ENCODE results near the gene KCNQ1OT1.

KCNQ1OT1 gene

GRCh38 chr11:2736577-2737225 is 36.9 kb upstream of the KCNQ1OT1 start:
- no peak for DNase-seq

- no peak for DNase-seq
Measured at GRCh38 chr11:2735053-2735589, 35.3 kb upstream of the KCNQ1OT1 start.

GRCh38 chr11:2734181-2735052 is 34.6 kb upstream of the KCNQ1OT1 start:
- DNase-seq: no peak

GRCh38 chr11:2732940-2733628 is 33.3 kb upstream of the KCNQ1OT1 start:
- DNase-seq: no peak

- no peak for DNase-seq
Measured at GRCh38 chr11:2732261-2732939, 32.6 kb upstream of the KCNQ1OT1 start.

- no peak for DNase-seq
Measured at GRCh38 chr11:2731130-2732125, 31.6 kb upstream of the KCNQ1OT1 start.

GRCh38 chr11:2730272-2731129 is 30.7 kb upstream of the KCNQ1OT1 start:
- DNase-seq: no peak

GRCh38 chr11:2729841-2730240 is 30.0 kb upstream of the KCNQ1OT1 start:
- no peak for DNase-seq

GRCh38 chr11:2728663-2729332 is 29.0 kb upstream of the KCNQ1OT1 start:
- no peak for DNase-seq

- no peak for DNase-seq
Measured at GRCh38 chr11:2728128-2728662, 28.4 kb upstream of the KCNQ1OT1 start.

- no peak for DNase-seq
Measured at GRCh38 chr11:2726964-2727363, 27.2 kb upstream of the KCNQ1OT1 start.

- no peak for DNase-seq
Measured at GRCh38 chr11:2725368-2726300, 25.8 kb upstream of the KCNQ1OT1 start.

- DNase-seq: no peak
Measured at GRCh38 chr11:2724653-2725367, 25.0 kb upstream of the KCNQ1OT1 start.

GRCh38 chr11:2724104-2724503 is 24.3 kb upstream of the KCNQ1OT1 start:
- DNase-seq: no peak

- DNase-seq: no peak
Measured at GRCh38 chr11:2722955-2723354, 23.2 kb upstream of the KCNQ1OT1 start.

- no peak for DNase-seq
Measured at GRCh38 chr11:2721210-2721916, 21.6 kb upstream of the KCNQ1OT1 start.
